ENCODE results near the gene SSBP2. TPM values are rescaled to one million over a fixed set of nuclear protein-coding genes. Genes with fewer than 3 reads are reported as not detected.

Gene SSBP2
- total and polyA plus RNA-seq, 2 donors (not counting 3 experiments of a cell fraction or from before 2014, with no cell fraction given): 9.6 to 11.5 TPM

DNA sequence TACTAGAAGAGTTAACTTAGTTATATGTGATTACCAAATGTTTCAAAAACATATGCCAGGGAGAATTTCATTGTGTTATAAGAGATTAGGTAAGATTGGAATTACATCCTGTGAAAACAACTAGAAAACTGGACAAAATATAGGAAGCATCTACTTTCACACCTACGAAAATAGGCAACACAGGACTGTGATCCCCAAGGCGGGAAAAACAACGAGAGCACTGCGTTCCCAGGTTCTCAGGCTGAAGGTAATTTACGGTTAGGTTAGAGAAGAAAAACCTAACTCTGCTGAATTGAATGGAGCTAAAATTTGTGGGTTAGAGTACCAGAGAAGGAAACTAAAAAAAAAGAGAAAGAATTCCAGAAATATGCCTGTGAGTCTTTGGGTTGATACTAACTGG, 385.4 kb downstream of the SSBP2 start:
- dilution Hi-C loops (cut with MboI; ENCODE audit: extremely low pct_ligation_motif_present, low sequenced_read_pairs) (no loop called here), intact Hi-C loops (cut with micrococcal nuclease) (no loop called here)
- Histone ChIP-seq H3K4me2 (ENCODE audit: insufficient read depth, low read length) (no peak overlapping the region), H3K9me3 (replicated peaks; ENCODE audit: control insufficient read depth, insufficient read depth, low read length) (no peaks in the 10 kb centered on the region), H3K9ac (replicated peaks; ENCODE audit: extremely low read depth, insufficient read depth, low read length) (no peak overlapping the region), H3K79me2 (ENCODE audit: control insufficient read depth, insufficient read depth, low read length) (no peaks in the 10 kb centered on the region), H3K4me3 (replicated peaks in 1 of 3; ENCODE audit: insufficient read depth in 1 of 3, low read depth in 1 of 3, low read length in 3 of 3) (no peak overlapping the region), H3K27ac (ENCODE audit: insufficient read depth, low read depth, low read length) (no peak overlapping the region), H2AFZ (ENCODE audit: low read depth, low read length) (no peak overlapping the region), H4K20me1 (replicated peaks; ENCODE audit: control insufficient read depth, extremely low read depth, insufficient read depth, low read length) (no peaks in the 10 kb centered on the region), H3K27me3 (ENCODE audit: control insufficient read depth in 2 of 2, insufficient read depth in 2 of 2, low read length in 2 of 2) (no peaks in the 10 kb centered on the region), H3K4me1 (ENCODE audit: control insufficient read depth, extremely low read depth, insufficient read depth, low read length) (no peaks in the 10 kb centered on the region), H3K36me3 (ENCODE audit: control insufficient read depth in 2 of 2, extremely low read depth in 1 of 2, insufficient read depth in 2 of 2, low read length in 2 of 2) (no peaks in the 10 kb centered on the region), H3K9me1 (replicated peaks; ENCODE audit: control insufficient read depth, extremely low read depth, insufficient read depth, low read length) (no peaks in the 10 kb centered on the region)
- FAIRE-seq (no peak), DNase-seq (ENCODE audit: low read depth, low spot score) (no peak)
- ChIA-PET POLR2A (no interaction called here), CTCF (interaction anchor here (1.0 to 1.2 kb wide), 2 partner anchors 20 to 22 kb away, joined by 3 read pairs; no protein-coding TSS in a partner anchor)
- no TSS peak for BruUV-seq (replicated peaks)
- TF ChIP-seq EZH2 (IDR thresholded peaks at IDR 0.05; ENCODE audit: borderline replicate concordance, low read depth, low read length, severe bottlenecking) (no peak), POLR2AphosphoS5 (IDR thresholded peaks at IDR 0.05; ENCODE audit: insufficient read depth, low read depth, low read length) (no peak), FOS (IDR thresholded peaks at IDR 0.05; ENCODE audit: borderline replicate concordance, insufficient read depth, low read length) (no peak), POLR2A (IDR thresholded peaks at IDR 0.05; ENCODE audit: low read depth, low read length) (no peak), JUN (IDR thresholded peaks at IDR 0.05; ENCODE audit: borderline replicate concordance, insufficient read depth, insufficient read length, low read depth) (no peak), MYC (IDR thresholded peaks at IDR 0.05; ENCODE audit: low read depth, low read length) (no peak), GATA2 (IDR thresholded peaks at IDR 0.05; ENCODE audit: insufficient read depth, insufficient read length, low read depth, low read length) (no peak)
- TF ChIP-seq, protein P1, sequence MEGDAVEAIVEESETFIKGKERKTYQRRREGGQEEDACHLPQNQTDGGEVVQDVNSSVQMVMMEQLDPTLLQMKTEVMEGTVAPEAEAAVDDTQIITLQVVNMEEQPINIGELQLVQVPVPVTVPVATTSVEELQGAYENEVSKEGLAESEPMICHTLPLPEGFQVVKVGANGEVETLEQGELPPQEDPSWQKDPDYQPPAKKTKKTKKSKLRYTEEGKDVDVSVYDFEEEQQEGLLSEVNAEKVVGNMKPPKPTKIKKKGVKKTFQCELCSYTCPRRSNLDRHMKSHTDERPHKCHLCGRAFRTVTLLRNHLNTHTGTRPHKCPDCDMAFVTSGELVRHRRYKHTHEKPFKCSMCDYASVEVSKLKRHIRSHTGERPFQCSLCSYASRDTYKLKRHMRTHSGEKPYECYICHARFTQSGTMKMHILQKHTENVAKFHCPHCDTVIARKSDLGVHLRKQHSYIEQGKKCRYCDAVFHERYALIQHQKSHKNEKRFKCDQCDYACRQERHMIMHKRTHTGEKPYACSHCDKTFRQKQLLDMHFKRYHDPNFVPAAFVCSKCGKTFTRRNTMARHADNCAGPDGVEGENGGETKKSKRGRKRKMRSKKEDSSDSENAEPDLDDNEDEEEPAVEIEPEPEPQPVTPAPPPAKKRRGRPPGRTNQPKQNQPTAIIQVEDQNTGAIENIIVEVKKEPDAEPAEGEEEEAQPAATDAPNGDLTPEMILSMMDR (IDR thresholded peaks at IDR 0.05; ENCODE audit: extremely low read depth in 1 of 2, insufficient read depth in 1 of 2, low read depth in 1 of 2, low read length in 2 of 2): no peak
- TF ChIP-seq, protein P2, sequence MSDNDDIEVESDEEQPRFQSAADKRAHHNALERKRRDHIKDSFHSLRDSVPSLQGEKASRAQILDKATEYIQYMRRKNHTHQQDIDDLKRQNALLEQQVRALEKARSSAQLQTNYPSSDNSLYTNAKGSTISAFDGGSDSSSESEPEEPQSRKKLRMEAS (IDR thresholded peaks at IDR 0.05; ENCODE audit: insufficient read depth, insufficient read length): no peak
